SK-N-SH treated with all-trans-retinoic acid at 6 μM for 48 hours (cell line): Measurements from ENCODE around the gene TRAP1.

Source experiments
- ATAC-seq: fragments of 200-7000 bp; cut with Tn5 transposase; 3 replicates; pipeline ENCODE4 v1.9.1; 2020; ENCODE audit warnings: mild to moderate bottlenecking, moderate library complexity
- ARNTL ChIP-seq: fragments of 450-650 bp; formaldehyde crosslinking; IDR thresholded peaks from 2 replicates; pipeline ENCODE4 v1.5.0; 2020; ENCODE audit warnings: low read depth, mild to moderate bottlenecking, moderate library complexity, borderline replicate concordance
- BACH2 ChIP-seq: fragments of 250-450 bp; sonication (Bioruptor Pico); IDR thresholded peaks from 2 replicates; pipeline ENCODE4 v1.9.0; 2021; ENCODE audit warnings: mild to moderate bottlenecking, borderline replicate concordance
- CREB5 ChIP-seq: fragments of 250-450 bp; sonication (Bioruptor Pico); IDR thresholded peaks from 2 replicates; pipeline ENCODE4 v1.5.1; 2020; ENCODE audit warnings: low read depth, mild to moderate bottlenecking, moderate library complexity
- CSDC2 ChIP-seq: fragments of 250-450 bp; sonication (Bioruptor Pico); IDR thresholded peaks from 2 replicates; pipeline ENCODE4 v1.5.0; 2020; ENCODE audit warnings: mild to moderate bottlenecking, moderate library complexity
- ESRRG ChIP-seq: fragments of 250-450 bp; sonication (Bioruptor Pico); IDR thresholded peaks from 2 replicates; pipeline ENCODE4 v1.6.1; 2021; ENCODE audit warnings: mild to moderate bottlenecking
- GLIS3 ChIP-seq: fragments of 250-450 bp; sonication (Bioruptor Pico); IDR thresholded peaks from 2 replicates; pipeline ENCODE4 v1.5.0; 2020; ENCODE audit warnings: mild to moderate bottlenecking, moderate library complexity
- ISL1 ChIP-seq: fragments of 250-450 bp; sonication (Bioruptor Pico); IDR thresholded peaks from 2 replicates; pipeline ENCODE4 v2.1.2; 2022; ENCODE audit warnings: mild to moderate bottlenecking, moderate library complexity
- OSR1 ChIP-seq: fragments of 250-450 bp; sonication (Bioruptor Pico); IDR thresholded peaks from 2 replicates; pipeline ENCODE4 v1.8.0; 2022; ENCODE audit warnings: moderate library complexity, mild to moderate bottlenecking, inconsistent platforms
- PPARA ChIP-seq: fragments of 250-450 bp; sonication (Bioruptor Pico); IDR thresholded peaks from 2 replicates; pipeline ENCODE4 v1.5.0; 2020; ENCODE audit warnings: mild to moderate bottlenecking, borderline replicate concordance
- RARB ChIP-seq: fragments of 250-450 bp; sonication (Bioruptor Pico); IDR thresholded peaks from 2 replicates; pipeline ENCODE4 v1.8.0; 2021; ENCODE audit warnings: mild to moderate bottlenecking, moderate library complexity
- SNAI2 ChIP-seq: fragments of 250-450 bp; sonication (Bioruptor Pico); IDR thresholded peaks from 2 replicates; pipeline ENCODE4 v1.5.0; 2020; ENCODE audit warnings: mild to moderate bottlenecking, moderate library complexity
- TCF4 ChIP-seq: fragments of 250-450 bp; sonication (Bioruptor Pico); IDR thresholded peaks from 2 replicates; pipeline ENCODE4 v1.8.0; 2021; ENCODE audit warnings: mild to moderate bottlenecking, moderate library complexity, borderline replicate concordance
- TOX ChIP-seq: fragments of 250-450 bp; sonication (Bioruptor Pico); IDR thresholded peaks from 2 replicates; pipeline ENCODE4 v1.8.0; 2021; ENCODE audit warnings: mild to moderate bottlenecking, moderate library complexity, borderline replicate concordance
- TSHZ2 ChIP-seq: fragments of 250-450 bp; sonication (Bioruptor Pico); IDR thresholded peaks from 2 replicates; pipeline ENCODE4 v1.5.0; 2020; ENCODE audit warnings: mild to moderate bottlenecking, moderate library complexity
- ZC3H10 ChIP-seq: fragments of 250-450 bp; sonication (Bioruptor Pico); IDR thresholded peaks from 2 replicates; pipeline ENCODE4 v1.5.1; 2021; ENCODE audit warnings: mild to moderate bottlenecking, moderate library complexity
- ZFP3 ChIP-seq: fragments of 250-450 bp; sonication (Bioruptor Pico); IDR thresholded peaks from 2 replicates; pipeline ENCODE4 v1.5.0; 2020; ENCODE audit warnings: mild to moderate bottlenecking, moderate library complexity
- ZNF565 ChIP-seq: fragments of 450-650 bp; formaldehyde crosslinking; conservative IDR thresholded peaks from 2 replicates; pipeline ENCODE4 v1.5.0; 2020; ENCODE audit warnings: low read depth, mild to moderate bottlenecking, moderate library complexity
- ZNF70 ChIP-seq: fragments of 450-650 bp; formaldehyde crosslinking; IDR thresholded peaks from 2 replicates; pipeline ENCODE4 v1.5.0; 2020; ENCODE audit warnings: mild to moderate bottlenecking, moderate library complexity
- ZNF8 ChIP-seq: fragments of 450-650 bp; formaldehyde crosslinking; IDR thresholded peaks from 2 replicates; pipeline ENCODE4 v1.5.0; 2020; ENCODE audit warnings: mild to moderate bottlenecking, moderate library complexity
- TF ChIP-seq, protein P1 (sequence below): fragments of 250-450 bp; sonication (Bioruptor Pico); IDR thresholded peaks from 2 replicates; pipeline ENCODE4 v1.5.1; 2021; ENCODE audit warnings: mild to moderate bottlenecking, moderate library complexity
- TF ChIP-seq, protein P2 (sequence below): fragments of 250-450 bp; sonication (Bioruptor Pico); IDR thresholded peaks from 2 replicates; pipeline ENCODE4 v1.8.0; 2021; ENCODE audit warnings: low read depth, mild to moderate bottlenecking, moderate library complexity, borderline replicate concordance
- TF ChIP-seq, protein P3 (sequence below): fragments of 250-450 bp; sonication (Bioruptor Pico); IDR thresholded peaks from 2 replicates; pipeline ENCODE4 v1.8.0; 2020; ENCODE audit warnings: mild to moderate bottlenecking, moderate library complexity, borderline replicate concordance

Gene TRAP1

DNA sequence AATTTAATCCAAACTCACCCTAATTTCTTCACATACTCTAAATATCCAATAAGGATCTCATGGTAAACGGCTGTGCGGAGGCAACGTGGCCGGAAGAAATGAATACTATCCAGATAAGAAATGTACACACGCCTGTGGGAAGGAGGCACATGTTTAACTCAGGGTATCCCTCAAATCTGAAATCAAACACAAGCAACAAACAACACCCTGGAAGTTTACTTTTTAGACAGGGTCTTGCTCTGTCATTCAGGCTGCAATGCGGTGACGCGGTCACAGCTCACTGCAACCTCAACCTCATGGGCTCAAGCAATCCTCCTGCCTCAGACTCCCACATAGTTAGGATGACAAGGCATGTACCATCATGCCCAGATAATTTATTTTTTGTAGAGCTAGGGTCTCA, 21.2 kb upstream of the TRAP1 start:
- TF ChIP-seq ESRRG (CRISPR knock-in tag) = no peak
- TF ChIP-seq, protein P1, sequence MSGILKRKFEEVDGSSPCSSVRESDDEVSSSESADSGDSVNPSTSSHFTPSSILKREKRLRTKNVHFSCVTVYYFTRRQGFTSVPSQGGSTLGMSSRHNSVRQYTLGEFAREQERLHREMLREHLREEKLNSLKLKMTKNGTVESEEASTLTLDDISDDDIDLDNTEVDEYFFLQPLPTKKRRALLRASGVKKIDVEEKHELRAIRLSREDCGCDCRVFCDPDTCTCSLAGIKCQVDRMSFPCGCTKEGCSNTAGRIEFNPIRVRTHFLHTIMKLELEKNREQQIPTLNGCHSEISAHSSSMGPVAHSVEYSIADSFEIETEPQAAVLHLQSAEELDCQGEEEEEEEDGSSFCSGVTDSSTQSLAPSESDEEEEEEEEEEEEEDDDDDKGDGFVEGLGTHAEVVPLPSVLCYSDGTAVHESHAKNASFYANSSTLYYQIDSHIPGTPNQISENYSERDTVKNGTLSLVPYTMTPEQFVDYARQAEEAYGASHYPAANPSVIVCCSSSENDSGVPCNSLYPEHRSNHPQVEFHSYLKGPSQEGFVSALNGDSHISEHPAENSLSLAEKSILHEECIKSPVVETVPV (CRISPR knock-in tag) = no peak
- no peak for TF ChIP-seq ZNF8 (CRISPR knock-in tag)
- no peak for TF ChIP-seq ZNF565
- TF ChIP-seq, protein P2, sequence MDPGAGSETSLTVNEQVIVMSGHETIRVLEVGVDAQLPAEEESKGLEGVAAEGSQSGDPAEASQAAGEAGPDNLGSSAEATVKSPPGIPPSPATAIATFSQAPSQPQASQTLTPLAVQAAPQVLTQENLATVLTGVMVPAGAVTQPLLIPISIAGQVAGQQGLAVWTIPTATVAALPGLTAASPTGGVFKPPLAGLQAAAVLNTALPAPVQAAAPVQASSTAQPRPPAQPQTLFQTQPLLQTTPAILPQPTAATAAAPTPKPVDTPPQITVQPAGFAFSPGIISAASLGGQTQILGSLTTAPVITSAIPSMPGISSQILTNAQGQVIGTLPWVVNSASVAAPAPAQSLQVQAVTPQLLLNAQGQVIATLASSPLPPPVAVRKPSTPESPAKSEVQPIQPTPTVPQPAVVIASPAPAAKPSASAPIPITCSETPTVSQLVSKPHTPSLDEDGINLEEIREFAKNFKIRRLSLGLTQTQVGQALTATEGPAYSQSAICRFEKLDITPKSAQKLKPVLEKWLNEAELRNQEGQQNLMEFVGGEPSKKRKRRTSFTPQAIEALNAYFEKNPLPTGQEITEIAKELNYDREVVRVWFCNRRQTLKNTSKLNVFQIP = no peak
- no peak for TF ChIP-seq ZNF70
- no peak for TF ChIP-seq ZFP3 (CRISPR knock-in tag)
- no peak for TF ChIP-seq TCF4 (CRISPR knock-in tag)
- TF ChIP-seq, protein P3, sequence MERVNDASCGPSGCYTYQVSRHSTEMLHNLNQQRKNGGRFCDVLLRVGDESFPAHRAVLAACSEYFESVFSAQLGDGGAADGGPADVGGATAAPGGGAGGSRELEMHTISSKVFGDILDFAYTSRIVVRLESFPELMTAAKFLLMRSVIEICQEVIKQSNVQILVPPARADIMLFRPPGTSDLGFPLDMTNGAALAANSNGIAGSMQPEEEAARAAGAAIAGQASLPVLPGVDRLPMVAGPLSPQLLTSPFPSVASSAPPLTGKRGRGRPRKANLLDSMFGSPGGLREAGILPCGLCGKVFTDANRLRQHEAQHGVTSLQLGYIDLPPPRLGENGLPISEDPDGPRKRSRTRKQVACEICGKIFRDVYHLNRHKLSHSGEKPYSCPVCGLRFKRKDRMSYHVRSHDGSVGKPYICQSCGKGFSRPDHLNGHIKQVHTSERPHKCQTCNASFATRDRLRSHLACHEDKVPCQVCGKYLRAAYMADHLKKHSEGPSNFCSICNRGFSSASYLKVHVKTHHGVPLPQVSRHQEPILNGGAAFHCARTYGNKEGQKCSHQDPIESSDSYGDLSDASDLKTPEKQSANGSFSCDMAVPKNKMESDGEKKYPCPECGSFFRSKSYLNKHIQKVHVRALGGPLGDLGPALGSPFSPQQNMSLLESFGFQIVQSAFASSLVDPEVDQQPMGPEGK (CRISPR knock-in tag) = no peak
- TF ChIP-seq ISL1 (CRISPR knock-in tag) = no peak
- no peak for TF ChIP-seq CREB5
- no peak for TF ChIP-seq TOX (CRISPR knock-in tag)
- no peak for TF ChIP-seq TSHZ2 (CRISPR knock-in tag)
- no peak for TF ChIP-seq CSDC2 (CRISPR knock-in tag)
- TF ChIP-seq GLIS3 (CRISPR knock-in tag) = no peak
- no peak for TF ChIP-seq RARB (CRISPR knock-in tag)
- ATAC-seq = no peak

- ATAC-seq = no peak
- TF ChIP-seq TOX (CRISPR knock-in tag) (no peak), ZNF8 (CRISPR knock-in tag) (no peak), ESRRG (CRISPR knock-in tag) (no peak), ARNTL (CRISPR knock-in tag) (no peak)
Measured at GRCh38 chr16:3738128-3738527, 20.8 kb upstream of the TRAP1 start.

DNA sequence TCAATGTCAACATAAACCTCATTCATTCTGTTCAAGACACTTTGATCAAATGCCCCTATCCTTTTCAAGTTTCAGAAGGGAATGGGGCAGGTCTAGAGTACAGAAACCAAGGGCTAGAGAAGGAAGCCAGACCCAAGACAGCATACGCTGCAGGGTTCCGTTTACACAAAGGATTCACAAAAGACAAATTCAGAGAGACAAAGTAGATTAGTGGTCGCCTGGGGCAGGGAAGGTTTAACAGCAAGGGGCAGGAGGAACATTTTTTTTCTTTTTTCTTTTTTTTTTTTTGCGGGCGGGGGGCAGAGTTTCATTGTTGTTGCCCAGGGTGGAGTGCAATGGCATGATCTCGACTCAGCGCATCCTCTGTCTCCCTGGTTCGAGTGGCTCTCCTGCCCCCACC, 19.9 kb upstream of the TRAP1 start:
- no peak for ATAC-seq
- TF ChIP-seq ZNF70 (no peak), ZNF565 (no peak), TSHZ2 (CRISPR knock-in tag) (no peak), TOX (CRISPR knock-in tag) (no peak), OSR1 (CRISPR knock-in tag) (no peak), BACH2 (CRISPR knock-in tag) (no peak), ZNF8 (CRISPR knock-in tag) (no peak), PPARA (CRISPR knock-in tag) (no peak), TCF4 (CRISPR knock-in tag) (no peak), ZC3H10 (CRISPR knock-in tag) (no peak), CSDC2 (CRISPR knock-in tag) (no peak), ISL1 (CRISPR knock-in tag) (no peak), ESRRG (CRISPR knock-in tag) (no peak), GLIS3 (CRISPR knock-in tag) (no peak), SNAI2 (CRISPR knock-in tag) (no peak), RARB (CRISPR knock-in tag) (no peak)
- TF ChIP-seq, protein P1 (CRISPR knock-in tag) = no peak
- TF ChIP-seq, protein P3 (CRISPR knock-in tag) = no peak
- TF ChIP-seq, all 23 proteins: peak for 0
